K562 (cell line): ENCODE measurements around the gene INHA. TPM values are rescaled to one million over a fixed set of nuclear protein-coding genes. Genes with fewer than 3 reads are reported as not detected.
A peak's percentile ranks its signal among the peaks of the same experiment; 100 is the strongest.

Source experiments
- CSDE1 ChIP-seq, 2 experiments: fragments of 450-650 bp; IDR thresholded peaks; 2 replicates each; pipeline ENCODE4 v1.6.1; 2016; ENCODE audit warnings: mild to moderate bottlenecking in 1 of 2
- ELF1 ChIP-seq: fragments of 200-800 bp; sonication (Bioruptor generic); IDR thresholded peaks from 2 replicates; pipeline ENCODE4 v1.6.1; 2016; ENCODE audit warnings: missing genetic modification characterization, missing compliant biosample characterization
- FOXM1 ChIP-seq, 2 experiments: fragments of 450-650 bp in 1 of 2; sonication (generic) in 1 of 2; formaldehyde crosslinking in 1 of 2; IDR thresholded peaks; 2 replicates each; pipeline versions ENCODE4 v1.6.1 to v1.9.0; 2017 to 2022; ENCODE audit warnings: low read depth in 2 of 2, mild to moderate bottlenecking in 2 of 2, missing genetic modification reagents in 1 of 2, moderate library complexity in 1 of 2
- HES1 ChIP-seq: fragments of 450-650 bp; IDR thresholded peaks from 2 replicates; pipeline ENCODE4 v1.6.1; 2016; ENCODE audit warnings: low read depth, mild to moderate bottlenecking, moderate library complexity
- HEY1 ChIP-seq: fragments of 250-450 bp; sonication (Bioruptor Pico); IDR thresholded peaks from 2 replicates; pipeline ENCODE4 v1.5.0; 2020; ENCODE audit warnings: mild to moderate bottlenecking, moderate library complexity, borderline replicate concordance
- LEF1 ChIP-seq: fragments of 450-650 bp; IDR thresholded peaks from 2 replicates; pipeline ENCODE4 v1.6.1; 2016; ENCODE audit warnings: mild to moderate bottlenecking
- MECOM ChIP-seq: fragments of 250-450 bp; sonication (Bioruptor Pico); IDR thresholded peaks from 2 replicates; pipeline ENCODE4 v1.8.0; 2022; ENCODE audit warnings: inconsistent platforms
- MEIS2 ChIP-seq: fragments of 450-650 bp; IDR thresholded peaks from 2 replicates; pipeline ENCODE4 v1.6.1; 2014; ENCODE audit warnings: mild to moderate bottlenecking; ENCODE audit not compliant: partially characterized antibody
- NFIX ChIP-seq: fragments of 250-450 bp; sonication (Bioruptor Pico); IDR thresholded peaks from 2 replicates; pipeline ENCODE4 v1.4.0; 2020; ENCODE audit warnings: low read depth, mild to moderate bottlenecking, moderate library complexity
- NR4A1 ChIP-seq, 2 experiments: fragments of 250-450 bp in 1 of 2; fragments of 450-650 bp in 1 of 2; sonication (Bioruptor Pico) in 1 of 2; IDR thresholded peaks; 2 replicates each; pipeline versions ENCODE4 v1.4.0 to v1.6.1; 2016 to 2020; ENCODE audit warnings: mild to moderate bottlenecking in 2 of 2, missing compliant biosample characterization in 1 of 2, missing genetic modification characterization in 1 of 2, moderate library complexity in 1 of 2
- SMARCC2 ChIP-seq: fragments of 450-650 bp; IDR thresholded peaks from 2 replicates; pipeline ENCODE4 v1.6.1; 2017; ENCODE audit warnings: antibody characterized with exemption, moderate library complexity, mild to moderate bottlenecking, low read depth
- SMARCE1 ChIP-seq: fragments of 450-650 bp; IDR thresholded peaks from 2 replicates; pipeline ENCODE4 v1.7.1; 2016; ENCODE audit warnings: mild to moderate bottlenecking
- TAL1 ChIP-seq: fragments of 450-650 bp; IDR thresholded peaks from 2 replicates; pipeline ENCODE4 v1.6.1; 2016; ENCODE audit warnings: mild to moderate bottlenecking
- ZBTB2 ChIP-seq: fragments of 450-650 bp; IDR thresholded peaks from 2 replicates; pipeline ENCODE4 v1.6.1; 2016; ENCODE audit warnings: antibody characterized with exemption
- ZEB2 ChIP-seq: fragments of 450-650 bp; IDR thresholded peaks from 2 replicates; pipeline ENCODE4 v1.6.1; 2016
- ZNF239 ChIP-seq: fragments of 250-450 bp; sonication (Bioruptor Pico); IDR thresholded peaks from 2 replicates; pipeline ENCODE4 v1.4.0; 2020; ENCODE audit warnings: mild to moderate bottlenecking
- ZNF639 ChIP-seq, 2 experiments: fragments of 200-800 bp in 1 of 2; sonication (Bioruptor generic) in 1 of 2; sonication (generic) in 1 of 2; formaldehyde crosslinking in 1 of 2; IDR thresholded peaks in 1 of 2; conservative IDR thresholded peaks in 1 of 2; 2 replicates each; pipeline versions ENCODE4 v1.5.0 to v1.6.1; 2016 to 2020; ENCODE audit warnings: missing compliant biosample characterization in 1 of 2, missing genetic modification characterization in 1 of 2, missing genetic modification reagents in 1 of 2
- polyA plus RNA-seq, 8 experiments: library from polyadenylated mRNA; depleted of rRNA in 4 of 8; stranded (reverse) in 5 of 8; unstranded in 3 of 8; fragments of >200 nt; fragmentation: Nextera tagmentation in 2 of 8; fragmentation: Illumina TruSeq in 1 of 8; extraction: Ambion mirVana in 2 of 8; extraction: Trizol in 1 of 8; gene quantifications; 2 replicates each; pipeline versions ENCODE4 v1.2.1 to v1.2.3, GENCODE V29; 2011 to 2014; ENCODE audit warnings: inconsistent platforms in 1 of 8, missing spikeins in 1 of 8
- total RNA-seq, 7 experiments: library from RNA; depleted of rRNA in 6 of 7; stranded (reverse); fragments of >200 nt in 6 of 7; fragmentation: Illumina TruSeq in 2 of 7; extraction: Trizol in 2 of 7; gene quantifications; 2 replicates each; pipeline versions ENCODE4 v1.2.1 to v1.2.3, GENCODE V29; 2011 to 2021; ENCODE audit warnings: low replicate concordance in 1 of 7
- TF ChIP-seq, protein P1 (sequence below): fragments of 450-650 bp; IDR thresholded peaks from 2 replicates; pipeline ENCODE4 v1.6.1; 2017; ENCODE audit warnings: antibody characterized with exemption, mild to moderate bottlenecking

The INHA gene
- total and polyA plus RNA-seq, 9 of the 15 experiments (the other 6 are each of a cell fraction or from before 2014, with no cell fraction given) = 0.07 to 1.9 (median 0.40) TPM

DNA sequence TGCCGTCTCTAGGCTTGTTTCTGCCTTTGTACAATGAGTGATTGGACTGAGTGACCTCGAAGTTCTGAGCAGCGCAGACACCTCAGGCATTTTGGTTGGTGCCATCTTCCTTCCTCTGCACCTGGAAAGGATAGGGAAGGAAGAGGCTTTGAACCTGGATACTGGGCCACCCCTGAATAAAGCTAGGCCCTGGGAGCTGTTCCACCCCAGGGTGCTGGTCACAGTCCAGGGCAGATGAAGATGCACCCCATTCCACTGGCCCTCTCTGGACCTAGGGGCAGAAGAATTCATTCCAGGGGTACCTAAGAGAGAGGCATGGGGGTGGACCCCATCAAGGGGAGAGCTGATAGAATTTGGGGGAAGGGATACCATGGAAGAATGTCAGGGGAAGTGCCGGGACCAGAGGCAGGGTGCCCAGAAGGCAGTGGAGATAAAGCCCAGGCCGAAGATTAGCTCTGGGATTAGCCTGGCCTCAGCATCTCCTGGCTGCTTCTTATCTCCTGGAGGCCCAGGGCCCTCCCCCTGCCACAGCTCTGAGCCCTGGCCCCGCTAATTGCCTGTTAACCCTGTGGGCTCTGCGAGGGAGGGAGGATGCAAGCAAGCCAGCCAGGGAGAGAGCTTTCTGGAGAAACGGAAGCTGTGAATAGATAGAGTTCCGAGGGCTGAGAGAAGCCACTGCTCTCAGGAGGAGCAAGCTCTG is 46.4 kb upstream of the INHA start (continued):
- TF ChIP-seq, protein P1, sequence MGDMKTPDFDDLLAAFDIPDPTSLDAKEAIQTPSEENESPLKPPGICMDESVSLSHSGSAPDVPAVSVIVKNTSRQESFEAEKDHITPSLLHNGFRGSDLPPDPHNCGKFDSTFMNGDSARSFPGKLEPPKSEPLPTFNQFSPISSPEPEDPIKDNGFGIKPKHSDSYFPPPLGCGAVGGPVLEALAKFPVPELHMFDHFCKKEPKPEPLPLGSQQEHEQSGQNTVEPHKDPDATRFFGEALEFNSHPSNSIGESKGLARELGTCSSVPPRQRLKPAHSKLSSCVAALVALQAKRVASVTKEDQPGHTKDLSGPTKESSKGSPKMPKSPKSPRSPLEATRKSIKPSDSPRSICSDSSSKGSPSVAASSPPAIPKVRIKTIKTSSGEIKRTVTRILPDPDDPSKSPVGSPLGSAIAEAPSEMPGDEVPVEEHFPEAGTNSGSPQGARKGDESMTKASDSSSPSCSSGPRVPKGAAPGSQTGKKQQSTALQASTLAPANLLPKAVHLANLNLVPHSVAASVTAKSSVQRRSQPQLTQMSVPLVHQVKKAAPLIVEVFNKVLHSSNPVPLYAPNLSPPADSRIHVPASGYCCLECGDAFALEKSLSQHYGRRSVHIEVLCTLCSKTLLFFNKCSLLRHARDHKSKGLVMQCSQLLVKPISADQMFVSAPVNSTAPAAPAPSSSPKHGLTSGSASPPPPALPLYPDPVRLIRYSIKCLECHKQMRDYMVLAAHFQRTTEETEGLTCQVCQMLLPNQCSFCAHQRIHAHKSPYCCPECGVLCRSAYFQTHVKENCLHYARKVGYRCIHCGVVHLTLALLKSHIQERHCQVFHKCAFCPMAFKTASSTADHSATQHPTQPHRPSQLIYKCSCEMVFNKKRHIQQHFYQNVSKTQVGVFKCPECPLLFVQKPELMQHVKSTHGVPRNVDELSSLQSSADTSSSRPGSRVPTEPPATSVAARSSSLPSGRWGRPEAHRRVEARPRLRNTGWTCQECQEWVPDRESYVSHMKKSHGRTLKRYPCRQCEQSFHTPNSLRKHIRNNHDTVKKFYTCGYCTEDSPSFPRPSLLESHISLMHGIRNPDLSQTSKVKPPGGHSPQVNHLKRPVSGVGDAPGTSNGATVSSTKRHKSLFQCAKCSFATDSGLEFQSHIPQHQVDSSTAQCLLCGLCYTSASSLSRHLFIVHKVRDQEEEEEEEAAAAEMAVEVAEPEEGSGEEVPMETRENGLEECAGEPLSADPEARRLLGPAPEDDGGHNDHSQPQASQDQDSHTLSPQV = peak; percentile 70
- TF ChIP-seq ZEB2 (peak; percentile 47; the same call in 1 of the 2 replicates), NR4A1 (CRISPR knock-in tag; IDR thresholded peaks at IDR 0.05) (no peak), NR4A1 (tag; IDR thresholded peaks at IDR 0.05) (peak; percentile 56), SMARCC2 (peak; percentile 61; the same call in 1 of the 2 replicates), TAL1 (peak; percentile 89), SMARCE1 (peak; percentile 93), NFIX (CRISPR knock-in tag) (no peak), HEY1 (no peak), LEF1 (peak; percentile 77), FOXM1 (IDR thresholded peaks at IDR 0.05; ENCODE audit: low read depth) (peak; percentile 72), FOXM1 (CRISPR knock-in tag; IDR thresholded peaks at IDR 0.05; ENCODE audit: low read depth) (no peak), HES1 (peak; percentile 77), ZNF639 (CRISPR knock-in tag; conservative IDR thresholded peaks at IDR 0.05 in 1 of 2, IDR thresholded peaks at IDR 0.05 in 1 of 2) (peak in 1 of 2 experiments; percentile 65; a peak in 2 of 4 replicates), ELF1 (tag) (no peak), ZBTB2 (peak; percentile 62; the same call in 1 of the 2 replicates), CSDE1 (IDR thresholded peaks at IDR 0.05) (0 out of 4 replicates have a peak, but pooled peaks of 1 of the 2 experiments have one; percentile 37), ZNF239 (CRISPR knock-in tag) (0 out of 2 replicates have a peak, but pooled peaks have one; percentile 10), MEIS2 (peak; percentile 39), MECOM (peak; percentile 83)
